Suppressor macrophage treated with lipopolysaccharide for 1 hour (primary cell): ENCODE data around the gene PTPN9.
"Not testable (repeated sequence)": the region's sequence is repeated elsewhere in the genome, so short reads cannot be mapped to it uniquely, and the experiment has no call there.

Experiments used
- DNase-seq, 3 donors: peaks; one replicate each; pipeline ENCODE4 v3.0.0-alpha.2; 2020 to 2022

The PTPN9 gene

GRCh38 chr15:75582943-75583342, 3.8 kb upstream of the PTPN9 start:
- DNase-seq: not testable (repeated sequence)

GRCh38 chr15:75578173-75578947, 755 bp downstream of the PTPN9 start:
- DNase-seq: peak; percentile 55 to 81 (median 68)

- peak; percentile 33 to 55 (median 52) for DNase-seq
These were observed 1.5 kb downstream of the PTPN9 start for GRCh38 chr15:75577401-75578172.

GRCh38 chr15:75573648-75574384, 5.3 kb downstream of the PTPN9 start:
- no peak for DNase-seq

GRCh38 chr15:75570126-75570845, 8.8 kb downstream of the PTPN9 start:
- DNase-seq: peak; percentile 64 to 83 (median 70)

- no peak for DNase-seq
These were observed 13.8 kb downstream of the PTPN9 start for GRCh38 chr15:75565062-75565970.

GRCh38 chr15:75561888-75562287, 17.2 kb downstream of the PTPN9 start:
- no peak for DNase-seq

GRCh38 chr15:75559360-75559759, 19.8 kb downstream of the PTPN9 start:
- not testable (repeated sequence) for DNase-seq

GRCh38 chr15:75558955-75559354, 20.2 kb downstream of the PTPN9 start:
- DNase-seq: not testable (repeated sequence)

GRCh38 chr15:75554717-75555116, 24.4 kb downstream of the PTPN9 start:
- no peak for DNase-seq

- DNase-seq: no peak
These were observed 25.5 kb downstream of the PTPN9 start for GRCh38 chr15:75553659-75554058.

GRCh38 chr15:75551091-75551490, 28.0 kb downstream of the PTPN9 start:
- peak; percentile 78 to 93 (median 93) for DNase-seq

- DNase-seq: no peak
These were observed 34.1 kb downstream of the PTPN9 start for GRCh38 chr15:75545064-75545463.

GRCh38 chr15:75544359-75544758, 34.8 kb downstream of the PTPN9 start:
- DNase-seq: no peak

- DNase-seq: not testable (repeated sequence)
These were observed 36.1 kb downstream of the PTPN9 start for GRCh38 chr15:75542949-75543545.

- no peak for DNase-seq
These were observed 36.7 kb downstream of the PTPN9 start for GRCh38 chr15:75542386-75542797.

GRCh38 chr15:75538376-75538775, 40.7 kb downstream of the PTPN9 start:
- no peak for DNase-seq

- no peak for DNase-seq
These were observed 45.2 kb downstream of the PTPN9 start for GRCh38 chr15:75533945-75534344.

- DNase-seq: peak; percentile 67 to 74 (median 67)
These were observed 46.5 kb downstream of the PTPN9 start for GRCh38 chr15:75532413-75533250.

- DNase-seq: no peak
These were observed 48.1 kb downstream of the PTPN9 start for GRCh38 chr15:75531041-75531450.
